GM21529 (cell line): ENCODE data around the gene RC3H2.

Experiments
- ATAC-seq: cut with Tn5 transposase; IDR thresholded peaks from one replicate; pipeline ENCODE4 v1.9.1; 2021; ENCODE audit not compliant: unreplicated experiment

The RC3H2 gene, protein sequence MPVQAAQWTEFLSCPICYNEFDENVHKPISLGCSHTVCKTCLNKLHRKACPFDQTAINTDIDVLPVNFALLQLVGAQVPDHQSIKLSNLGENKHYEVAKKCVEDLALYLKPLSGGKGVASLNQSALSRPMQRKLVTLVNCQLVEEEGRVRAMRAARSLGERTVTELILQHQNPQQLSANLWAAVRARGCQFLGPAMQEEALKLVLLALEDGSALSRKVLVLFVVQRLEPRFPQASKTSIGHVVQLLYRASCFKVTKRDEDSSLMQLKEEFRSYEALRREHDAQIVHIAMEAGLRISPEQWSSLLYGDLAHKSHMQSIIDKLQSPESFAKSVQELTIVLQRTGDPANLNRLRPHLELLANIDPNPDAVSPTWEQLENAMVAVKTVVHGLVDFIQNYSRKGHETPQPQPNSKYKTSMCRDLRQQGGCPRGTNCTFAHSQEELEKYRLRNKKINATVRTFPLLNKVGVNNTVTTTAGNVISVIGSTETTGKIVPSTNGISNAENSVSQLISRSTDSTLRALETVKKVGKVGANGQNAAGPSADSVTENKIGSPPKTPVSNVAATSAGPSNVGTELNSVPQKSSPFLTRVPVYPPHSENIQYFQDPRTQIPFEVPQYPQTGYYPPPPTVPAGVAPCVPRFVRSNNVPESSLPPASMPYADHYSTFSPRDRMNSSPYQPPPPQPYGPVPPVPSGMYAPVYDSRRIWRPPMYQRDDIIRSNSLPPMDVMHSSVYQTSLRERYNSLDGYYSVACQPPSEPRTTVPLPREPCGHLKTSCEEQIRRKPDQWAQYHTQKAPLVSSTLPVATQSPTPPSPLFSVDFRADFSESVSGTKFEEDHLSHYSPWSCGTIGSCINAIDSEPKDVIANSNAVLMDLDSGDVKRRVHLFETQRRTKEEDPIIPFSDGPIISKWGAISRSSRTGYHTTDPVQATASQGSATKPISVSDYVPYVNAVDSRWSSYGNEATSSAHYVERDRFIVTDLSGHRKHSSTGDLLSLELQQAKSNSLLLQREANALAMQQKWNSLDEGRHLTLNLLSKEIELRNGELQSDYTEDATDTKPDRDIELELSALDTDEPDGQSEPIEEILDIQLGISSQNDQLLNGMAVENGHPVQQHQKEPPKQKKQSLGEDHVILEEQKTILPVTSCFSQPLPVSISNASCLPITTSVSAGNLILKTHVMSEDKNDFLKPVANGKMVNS

DNA sequence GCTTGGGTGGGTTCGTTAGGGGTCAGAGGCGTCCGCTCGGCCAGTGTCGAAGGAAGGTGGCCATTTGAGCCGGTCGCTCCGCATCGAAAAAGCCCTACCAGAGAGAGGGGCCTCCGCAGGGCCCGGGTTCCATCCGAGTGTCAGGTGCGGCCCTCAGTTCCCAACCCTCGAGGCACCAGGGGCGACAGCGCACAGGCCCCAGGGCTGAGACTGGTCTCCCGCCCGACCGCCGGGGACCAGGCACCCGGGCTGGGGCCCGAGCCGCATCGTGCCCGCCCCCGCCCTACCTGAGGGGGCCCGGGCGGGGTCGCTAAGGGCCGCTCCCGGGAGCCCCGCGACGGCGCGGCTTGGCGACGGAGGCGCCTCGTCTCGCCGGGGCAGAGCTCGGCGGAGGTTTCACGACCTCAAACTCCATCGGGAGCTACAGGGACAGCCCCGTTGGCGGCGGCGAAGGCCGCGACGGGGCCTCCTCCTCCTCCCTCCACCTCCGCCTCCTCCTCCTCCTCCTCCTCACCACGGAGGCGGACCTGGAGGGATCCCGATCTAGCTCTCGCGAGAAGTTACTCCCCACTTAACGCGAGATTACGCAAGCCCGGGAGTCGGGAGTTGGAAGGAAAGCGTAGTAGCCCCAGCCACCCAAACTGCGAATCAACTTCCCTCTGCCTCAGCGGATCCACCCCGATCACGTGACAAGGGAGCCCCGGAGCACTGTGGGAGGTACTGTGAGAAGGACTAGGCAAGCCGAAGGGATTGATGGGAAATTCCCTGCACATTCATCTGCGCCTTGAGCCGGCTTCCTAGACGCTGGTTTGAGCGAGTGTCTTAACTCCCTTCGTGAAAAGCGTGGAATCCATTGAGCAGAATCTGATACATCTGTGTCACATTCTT, at the start of gene RC3H2:
Gene RC3H2 (minus strand): TSS at position 537 of the 888 bp plus-strand sequence. CDS start 7,850 bp downstream, outside the sequence.
- ATAC-seq = peak; percentile 81

DNA sequence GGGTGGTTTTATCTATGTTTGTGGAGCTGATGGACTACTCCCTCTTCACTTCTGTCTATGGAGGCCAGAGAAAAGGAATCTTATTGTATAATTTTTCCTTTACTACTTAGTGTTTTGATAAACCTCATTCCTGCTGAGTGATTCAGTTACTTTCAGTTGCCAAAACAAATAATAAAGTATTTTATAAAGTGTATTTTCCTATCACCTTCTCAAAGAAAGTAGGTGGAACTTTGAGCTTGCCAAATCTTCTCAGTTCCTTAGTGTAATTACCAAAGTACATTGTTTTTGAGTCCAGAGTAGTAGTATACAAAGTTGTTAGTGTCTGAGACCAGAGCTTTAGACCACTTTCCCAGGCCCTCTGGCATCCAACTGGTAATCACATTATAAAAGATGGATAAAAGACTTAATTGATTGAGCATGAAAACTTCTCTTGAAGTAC, 49.1 kb upstream of the RC3H2 start:
- ATAC-seq = no peak

DNA sequence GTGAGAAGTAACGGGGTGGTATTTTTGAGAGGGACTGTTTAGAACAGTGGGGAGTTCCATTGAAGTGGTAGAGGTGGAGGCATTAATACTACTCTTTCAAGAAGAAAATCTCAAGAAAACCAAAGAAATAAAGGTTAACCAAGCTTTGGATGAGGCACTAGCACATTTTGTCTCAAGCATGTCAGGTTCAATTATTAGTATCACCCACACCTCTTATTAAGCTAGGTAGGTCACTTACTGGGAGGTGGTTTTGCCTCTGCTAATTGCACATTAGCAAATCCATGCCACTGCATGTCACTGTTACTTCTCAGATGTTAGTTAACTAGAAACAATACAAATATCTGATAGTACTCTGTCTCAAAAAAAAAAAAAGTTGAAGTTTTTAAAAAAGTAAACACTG, 45.9 kb upstream of the RC3H2 start:
- ATAC-seq = no peak

DNA sequence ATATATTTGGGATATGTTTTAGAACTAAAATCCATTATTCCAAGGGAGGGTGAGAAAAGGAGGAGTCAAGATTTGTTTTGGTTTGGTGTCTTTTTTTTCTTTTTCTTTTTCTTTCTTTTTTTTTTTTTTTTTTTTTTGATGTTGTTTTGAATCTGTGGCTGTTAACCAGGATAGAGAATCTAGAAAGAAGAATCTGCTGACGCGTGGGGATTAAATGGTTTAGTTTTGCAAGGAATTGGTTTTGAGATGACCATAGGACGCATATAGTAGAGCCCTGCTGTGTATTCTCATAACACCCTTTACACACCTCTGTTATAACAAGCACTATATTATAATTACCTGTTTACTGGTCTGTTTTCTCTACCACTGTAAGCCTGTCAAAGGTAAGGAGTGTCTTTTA, 45.1 kb upstream of the RC3H2 start:
- no peak for ATAC-seq

DNA sequence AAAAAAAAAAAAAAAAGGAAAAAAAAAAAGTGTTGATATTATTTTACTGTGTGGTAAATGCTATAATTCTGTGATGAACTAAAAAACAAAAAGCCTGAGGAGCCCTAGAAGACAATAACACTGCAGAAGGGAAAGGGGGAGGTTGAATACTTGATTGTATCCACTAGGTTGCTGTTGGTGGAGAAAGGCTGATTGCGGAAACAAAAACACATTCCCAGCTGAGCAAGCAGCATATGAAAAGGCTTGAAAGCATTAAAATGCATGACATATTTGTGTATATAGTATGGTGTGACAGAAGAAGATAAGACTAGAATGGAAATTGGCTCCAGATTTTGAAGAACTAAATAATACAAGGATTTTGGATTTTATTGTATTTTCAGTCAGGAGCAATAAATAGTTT, 44.5 kb upstream of the RC3H2 start:
- no peak for ATAC-seq

DNA sequence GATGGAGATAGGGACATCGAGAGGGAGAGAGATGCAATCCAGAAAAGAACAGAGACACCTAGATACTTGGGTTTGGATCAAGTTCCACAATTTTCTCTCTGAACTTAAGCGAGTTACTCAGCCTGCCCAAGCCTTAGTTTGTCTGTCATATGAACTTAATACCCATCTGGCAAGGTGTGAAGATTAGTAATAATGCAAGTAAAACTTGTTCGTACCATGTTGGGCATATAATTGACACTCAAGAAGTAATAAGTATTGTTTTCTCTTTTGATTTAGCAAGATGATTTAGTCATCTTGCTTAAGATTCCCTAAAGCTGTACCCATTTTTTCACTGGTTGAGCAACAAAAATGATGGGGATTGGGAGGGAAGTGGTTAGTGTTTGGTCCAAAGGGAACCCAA, 43.2 kb upstream of the RC3H2 start:
- no peak for ATAC-seq

DNA sequence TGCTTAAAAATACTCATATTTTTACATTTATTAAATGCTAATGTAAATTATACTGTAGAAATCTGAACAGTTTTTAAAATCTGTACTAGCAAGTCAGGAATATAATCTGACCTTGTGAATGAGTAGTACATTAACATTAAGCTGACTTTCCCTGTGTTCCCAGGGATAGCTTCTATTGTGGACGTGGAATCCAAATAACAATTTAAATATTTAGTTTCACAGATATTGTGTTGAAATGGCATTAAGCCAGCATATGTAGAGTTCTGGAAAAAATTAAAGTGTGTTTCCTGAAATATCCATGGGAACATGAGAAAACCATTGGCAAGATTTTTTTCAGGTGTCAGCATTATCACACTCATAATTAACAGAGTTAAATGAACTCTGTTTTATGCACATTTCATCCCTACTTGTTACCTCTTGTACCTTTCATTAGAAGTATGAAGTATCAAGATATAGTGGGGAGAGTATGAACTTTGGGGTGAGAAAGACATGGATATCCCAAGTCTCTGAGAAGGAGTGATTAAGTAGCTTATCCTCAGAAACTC, 41.4 kb upstream of the RC3H2 start:
- ATAC-seq = no peak

DNA sequence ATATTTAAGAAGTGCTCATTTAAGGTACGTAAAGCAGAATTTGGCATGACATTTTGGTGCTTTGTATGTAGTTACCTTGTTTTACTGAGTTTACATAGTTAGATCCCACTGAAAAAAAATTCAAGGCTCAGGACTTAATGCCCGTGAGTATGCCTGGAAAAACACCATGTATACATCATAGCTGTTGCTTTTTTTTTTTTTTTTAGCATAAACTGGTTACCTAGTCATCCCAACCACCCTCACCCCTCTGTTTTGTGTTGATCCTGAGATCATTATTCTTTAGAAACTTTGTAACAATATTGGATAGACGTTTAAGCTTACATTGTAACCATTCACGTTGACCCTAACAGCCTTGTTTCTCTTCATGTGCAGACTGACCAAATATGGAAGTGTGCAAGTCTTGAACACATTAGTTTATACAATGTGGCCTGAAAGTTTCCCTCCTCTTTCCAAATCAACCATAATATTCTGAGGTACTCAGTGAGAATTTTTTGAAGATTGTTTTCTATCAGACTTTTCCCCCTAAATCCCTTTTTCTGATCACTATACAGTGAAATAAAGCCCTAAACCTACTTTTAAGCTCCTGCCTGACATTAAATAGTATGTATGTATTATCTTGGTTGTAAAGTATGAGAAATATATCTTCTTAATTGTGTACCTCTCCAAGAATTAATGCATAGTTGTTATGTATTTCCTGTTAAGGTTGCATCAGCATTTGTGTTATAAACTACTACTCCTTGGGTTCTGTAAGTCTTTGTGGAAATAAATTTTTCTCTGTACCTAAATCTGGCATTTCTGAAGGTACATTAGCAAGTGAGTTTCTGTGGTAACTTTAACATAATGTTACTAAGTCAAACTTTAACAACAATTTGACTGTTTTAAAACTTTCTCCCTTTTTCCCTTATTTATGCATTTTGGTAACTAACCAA, 40.1 kb upstream of the RC3H2 start:
- ATAC-seq = no peak

DNA sequence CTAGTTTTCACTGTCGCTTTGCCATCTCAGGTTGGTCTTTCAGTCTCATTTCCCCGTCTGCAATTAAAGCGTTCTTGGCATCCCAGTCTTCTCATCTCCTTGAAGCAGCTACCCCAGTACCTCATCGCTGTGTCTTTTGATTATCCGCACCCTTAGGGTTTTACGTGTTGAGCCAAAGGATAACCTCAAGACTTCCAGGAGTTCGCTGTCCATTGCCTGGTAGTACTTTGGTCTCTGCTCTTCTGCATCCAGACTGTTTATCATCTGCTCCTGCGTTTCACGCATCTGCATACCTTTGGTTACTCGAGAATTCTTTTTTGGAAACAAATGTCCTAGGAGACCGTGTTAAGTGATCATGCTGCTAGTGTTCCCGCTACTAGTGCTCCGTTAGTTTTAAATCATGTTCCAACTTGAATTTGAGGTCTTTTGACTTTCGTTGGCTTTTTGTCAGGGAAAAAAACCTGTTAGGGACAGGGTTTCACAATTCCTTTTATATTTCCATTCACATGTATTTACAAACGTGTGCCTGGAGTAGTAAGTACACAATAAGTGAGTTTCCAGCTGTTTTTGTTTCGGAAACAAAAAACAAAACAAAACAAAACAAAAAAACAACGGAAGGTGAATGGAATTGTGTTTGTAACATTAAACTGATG, 36.5 kb upstream of the RC3H2 start:
- ATAC-seq = no peak

DNA sequence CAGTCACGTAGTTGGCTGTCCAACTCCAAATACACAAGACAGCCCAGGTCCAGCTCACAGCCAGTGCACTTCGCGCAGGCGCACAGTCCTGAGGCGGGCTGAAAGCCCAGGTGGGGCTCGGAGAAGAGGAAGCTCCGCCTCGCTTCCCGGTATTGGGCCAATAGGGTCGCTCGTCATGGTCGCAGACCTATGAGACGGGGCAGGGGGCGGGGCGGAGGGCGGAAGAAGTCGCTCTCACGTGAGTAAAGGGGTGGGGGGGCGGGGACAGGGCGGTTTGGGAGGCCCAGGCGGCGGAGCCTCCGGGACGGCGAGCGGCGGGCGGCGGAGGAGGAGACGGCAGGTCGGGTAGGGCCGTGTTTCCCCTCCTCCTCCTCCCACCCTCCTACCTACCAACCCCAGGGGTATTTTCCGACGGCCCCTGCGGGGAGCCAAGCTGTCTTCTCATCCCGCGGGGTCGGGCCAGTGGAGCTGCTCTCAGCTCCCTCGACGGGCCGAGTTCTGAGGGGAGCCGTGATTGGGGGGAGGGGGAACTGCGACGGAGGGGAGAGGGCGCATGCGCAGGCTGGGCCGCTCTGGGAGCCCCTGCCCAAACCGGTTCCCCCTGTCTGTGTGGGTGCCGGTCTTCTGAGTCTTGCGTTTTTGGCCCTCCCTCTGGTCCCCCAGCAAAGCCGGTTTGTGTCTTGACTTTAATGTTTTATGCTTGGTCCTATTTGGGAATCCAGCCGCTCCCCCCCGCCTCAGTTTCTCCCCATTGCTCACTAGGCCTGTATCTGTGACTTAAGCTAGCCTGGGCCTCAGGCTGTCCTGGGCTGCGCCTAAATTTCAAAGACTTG, 35.8 kb upstream of the RC3H2 start, which contains the start of gene RABGAP1:
Gene RABGAP1 (plus strand): TSS at position 272 of the 833 bp plus-strand sequence. CDS start 16,040 bp downstream, outside the sequence.
- peak; percentile 98 for ATAC-seq

DNA sequence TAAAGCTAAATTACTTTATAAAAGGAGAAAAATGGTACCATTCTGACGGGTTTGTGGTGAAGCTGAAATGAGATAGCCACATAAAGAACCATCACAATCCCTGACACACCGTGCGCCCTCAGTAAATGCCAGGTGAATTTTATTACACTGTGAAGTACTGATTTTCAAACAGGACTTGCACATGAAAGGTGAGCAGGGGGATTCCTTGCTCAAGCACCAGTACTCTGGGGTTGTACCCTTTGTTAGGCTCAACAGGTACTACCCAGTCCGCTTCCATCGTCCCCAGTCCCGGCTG, 35.2 kb upstream of the RC3H2 start:
- no peak for ATAC-seq

DNA sequence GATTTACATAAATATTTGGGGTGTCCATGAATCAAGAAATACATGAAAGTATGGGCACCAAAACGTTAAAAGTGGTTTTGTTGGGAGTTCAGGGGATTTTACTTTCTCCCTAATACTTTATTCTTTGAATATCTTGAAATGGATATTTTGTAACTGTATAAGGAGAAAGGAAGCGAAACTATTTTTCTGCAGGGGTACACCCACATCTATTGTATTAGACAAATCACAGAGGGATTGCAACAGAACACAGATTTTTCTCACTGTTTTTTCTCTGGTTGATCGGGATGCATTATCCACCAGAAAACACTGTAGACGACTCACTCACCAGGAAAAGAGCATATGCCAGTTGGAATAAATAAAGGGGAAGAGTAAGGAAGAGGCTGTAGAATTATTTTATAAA, 34.4 kb upstream of the RC3H2 start:
- ATAC-seq = no peak

DNA sequence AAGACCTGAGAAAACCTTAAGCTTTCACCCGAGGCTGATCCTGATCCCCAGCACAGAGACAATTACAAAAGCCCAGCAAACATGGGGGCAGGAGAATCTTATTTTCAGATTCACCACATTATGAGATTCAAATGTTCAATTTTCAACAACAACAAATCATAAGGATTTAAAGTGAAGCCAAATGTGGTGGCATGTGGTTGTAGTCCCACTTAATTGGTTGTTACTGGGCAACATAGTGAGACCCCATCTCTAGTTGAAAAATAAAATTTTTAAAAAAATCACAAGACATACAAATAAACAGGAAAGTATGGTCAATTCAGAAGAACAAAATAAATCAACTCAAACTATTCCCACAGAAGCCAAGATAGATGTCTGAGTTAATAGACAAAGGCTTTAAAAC, 31.7 kb upstream of the RC3H2 start:
- ATAC-seq = no peak

DNA sequence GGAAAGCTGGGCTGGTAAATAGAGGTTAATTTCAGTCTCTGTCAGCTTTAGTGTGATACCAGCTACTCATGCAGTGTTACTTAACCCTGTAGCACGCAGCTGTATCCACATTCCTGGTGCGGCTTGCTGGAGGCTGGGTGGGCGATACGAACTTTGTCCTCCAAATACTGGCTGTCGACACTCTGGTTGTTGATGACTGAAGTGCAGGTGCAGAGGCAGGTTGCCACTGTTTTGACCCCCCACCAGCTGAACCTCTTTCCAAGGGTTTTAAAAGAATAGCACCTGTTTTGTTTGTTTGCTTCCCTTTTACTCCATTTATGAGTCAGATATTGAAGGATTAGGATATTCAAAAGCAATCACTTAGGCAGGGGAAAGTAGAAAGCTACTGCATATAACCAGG, 31.3 kb upstream of the RC3H2 start:
- no peak for ATAC-seq

DNA sequence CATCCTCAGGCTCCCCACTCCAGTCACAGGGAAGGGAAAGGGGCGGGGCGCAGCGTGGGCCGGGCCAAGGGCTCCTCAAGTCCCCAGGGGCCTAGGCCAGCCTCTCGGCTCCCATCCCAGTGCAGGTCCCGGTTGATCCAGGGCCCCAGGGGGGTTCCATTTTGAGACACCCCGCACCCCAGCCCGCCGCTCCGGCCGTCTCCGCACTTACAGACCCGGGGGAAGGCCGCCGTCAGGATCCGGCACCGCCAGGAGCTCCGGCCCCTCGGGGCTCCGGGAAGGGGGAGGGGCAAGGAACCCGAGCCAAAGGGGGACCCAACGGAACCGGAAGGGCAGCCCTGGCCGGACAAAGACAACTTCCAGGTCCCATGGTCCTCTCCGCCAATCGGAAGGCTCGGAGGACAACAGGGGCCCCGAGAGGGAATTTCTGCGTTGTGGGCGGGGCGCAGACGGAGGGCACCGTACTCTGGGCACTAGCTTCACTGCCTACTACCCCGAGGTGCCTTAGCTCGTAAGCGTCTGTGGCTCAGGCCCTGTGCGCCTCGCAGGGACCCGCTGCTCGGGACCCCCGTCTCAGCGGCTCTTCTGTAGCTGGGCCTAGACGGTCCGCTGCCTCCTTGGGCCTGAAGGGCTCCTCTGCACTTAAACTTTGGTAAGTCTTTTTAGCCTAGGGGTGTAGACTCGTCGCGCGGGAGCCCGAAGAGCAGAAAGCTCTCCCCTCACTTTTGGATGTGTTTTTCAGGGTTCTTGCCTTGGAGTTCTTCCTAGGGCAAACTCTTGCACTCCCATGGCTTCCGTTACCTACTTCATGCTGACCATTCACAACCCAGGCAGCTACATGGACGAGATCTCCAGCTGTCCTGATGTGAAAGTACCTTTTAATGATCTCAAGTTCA, 26.3 kb upstream of the RC3H2 start, which contains the start of gene ZBTB26:
Gene ZBTB26 (minus strand): TSS at position 287 of the 896 bp plus-strand sequence. CDS start 11,578 bp downstream, outside the sequence.
- peak; percentile 98 for ATAC-seq

DNA sequence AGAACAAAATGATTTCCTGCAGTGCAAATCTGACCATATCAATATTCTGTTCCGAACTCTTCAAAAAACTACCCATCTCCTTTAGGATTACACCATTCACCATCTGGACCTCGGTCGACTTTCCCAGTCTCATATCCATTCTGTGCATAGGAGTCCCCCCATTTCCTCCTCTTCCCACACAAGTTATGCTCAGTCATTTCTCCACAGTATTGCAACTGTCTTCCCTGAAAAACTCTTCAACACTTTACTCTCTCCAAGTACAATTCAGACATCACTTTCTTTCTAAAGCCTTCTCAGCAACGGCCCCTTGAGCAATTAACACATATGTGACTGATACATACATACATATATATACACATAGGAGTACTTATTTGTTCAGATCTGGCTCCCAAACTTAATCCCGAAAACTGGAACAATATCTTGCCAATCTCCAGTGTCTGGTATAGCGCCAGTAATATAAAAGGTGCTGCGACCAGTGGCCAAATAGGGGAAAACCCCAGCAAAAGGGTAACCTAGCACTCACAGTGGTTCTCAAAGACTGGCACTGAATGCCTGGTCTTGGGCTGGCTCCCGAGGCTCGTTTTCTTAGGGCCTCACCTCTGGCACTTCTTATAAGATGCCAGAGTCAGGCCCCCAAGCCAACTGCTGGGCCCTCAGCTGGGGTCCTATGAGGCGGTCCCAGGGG, 25.5 kb upstream of the RC3H2 start:
- ATAC-seq = peak; percentile 25
